Measurements from ENCODE around the gene RAP1GAP. TPM values are rescaled to one million over a fixed set of nuclear protein-coding genes. Genes with fewer than 3 reads are reported as not detected.

RAP1GAP gene
- total and polyA plus RNA-seq, 9 of the 15 experiments (the other 6 are each of a cell fraction or from before 2014, with no cell fraction given), result 0.29 to 30.2 (median 19.2) TPM

DNA sequence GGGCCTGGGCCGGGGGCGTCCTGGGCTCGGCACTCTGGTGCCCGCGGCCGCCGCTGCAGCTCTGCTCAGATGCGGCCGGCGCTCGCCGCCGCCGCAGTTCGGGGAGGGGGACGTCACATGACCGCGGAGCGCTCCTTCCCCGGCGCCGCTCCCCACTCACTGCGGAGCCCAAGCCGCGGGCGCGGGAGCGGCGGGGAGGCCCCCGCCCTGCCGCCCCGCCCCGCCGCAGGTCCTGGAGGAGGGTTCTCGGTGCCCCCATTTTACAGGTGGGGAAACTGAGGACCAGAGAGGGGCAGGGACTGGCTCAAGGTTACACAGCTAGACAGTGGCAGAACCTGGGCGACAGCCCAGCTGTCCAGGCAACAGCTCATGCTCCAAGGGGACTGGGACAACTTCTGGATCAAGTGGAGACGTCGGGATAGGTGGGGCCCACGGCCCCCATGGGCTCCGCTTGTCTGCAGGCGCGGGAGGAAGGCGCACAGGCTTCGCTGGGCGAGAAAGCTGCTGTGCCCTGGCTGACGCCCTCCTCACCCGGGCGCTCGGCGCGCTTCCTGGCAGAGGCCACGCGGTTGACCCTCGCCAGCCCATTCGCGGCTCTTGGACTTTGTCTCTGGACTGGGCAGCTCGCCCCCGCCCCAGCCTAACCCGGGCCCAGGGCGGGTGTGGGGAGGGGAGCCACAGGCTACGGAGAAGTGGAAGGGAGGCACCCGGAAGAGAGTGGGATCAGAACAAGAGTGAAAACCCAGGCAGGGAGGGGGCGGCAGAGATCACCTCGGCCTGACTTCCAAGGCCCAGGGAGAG lies at the start of gene RAP1GAP (continued):
- TF ChIP-seq SIRT6 (IDR thresholded peaks at IDR 0.05; ENCODE audit: low read depth, low read length), result no peak
- TF ChIP-seq, protein P1, sequence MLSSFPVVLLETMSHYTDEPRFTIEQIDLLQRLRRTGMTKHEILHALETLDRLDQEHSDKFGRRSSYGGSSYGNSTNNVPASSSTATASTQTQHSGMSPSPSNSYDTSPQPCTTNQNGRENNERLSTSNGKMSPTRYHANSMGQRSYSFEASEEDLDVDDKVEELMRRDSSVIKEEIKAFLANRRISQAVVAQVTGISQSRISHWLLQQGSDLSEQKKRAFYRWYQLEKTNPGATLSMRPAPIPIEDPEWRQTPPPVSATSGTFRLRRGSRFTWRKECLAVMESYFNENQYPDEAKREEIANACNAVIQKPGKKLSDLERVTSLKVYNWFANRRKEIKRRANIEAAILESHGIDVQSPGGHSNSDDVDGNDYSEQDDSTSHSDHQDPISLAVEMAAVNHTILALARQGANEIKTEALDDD (IDR thresholded peaks at IDR 0.05), result no peak
- peak; percentile 99 for TF ChIP-seq RBM25 (IDR thresholded peaks at IDR 0.05; ENCODE audit: low read depth, low read length, severe bottlenecking)
- TF ChIP-seq DMBX1 (CRISPR knock-in tag; IDR thresholded peaks at IDR 0.05; ENCODE audit: borderline replicate concordance), result peak; percentile 29
- no peak for TF ChIP-seq SMARCB1 (IDR thresholded peaks at IDR 0.05; ENCODE audit: insufficient read length, low read depth)
- 0 out of 2 replicates have a peak, but pooled peaks have one; percentile 13 for TF ChIP-seq ZNF764 (CRISPR knock-in tag; IDR thresholded peaks at IDR 0.05; ENCODE audit: low read depth)
- no peak for TF ChIP-seq TFAM (CRISPR knock-in tag; conservative IDR thresholded peaks at IDR 0.05)
- TF ChIP-seq NR1H2 (CRISPR knock-in tag; IDR thresholded peaks at IDR 0.05), result peak; percentile 98
- 0 out of 2 replicates have a peak, but pooled peaks have one; percentile 28 for TF ChIP-seq LARP7 (IDR thresholded peaks at IDR 0.05)
- no peak for TF ChIP-seq SMAD2 (IDR thresholded peaks at IDR 0.05; ENCODE audit: low read depth, low read length)
- peak; percentile 86 for TF ChIP-seq RBFOX2 (IDR thresholded peaks at IDR 0.05; ENCODE audit: low read depth, low read length)
- no peak for TF ChIP-seq JUN (IDR thresholded peaks at IDR 0.05; ENCODE audit: borderline replicate concordance, low read depth, low read length)
- TF ChIP-seq JUN (CRISPR knock-in tag; IDR thresholded peaks at IDR 0.05; ENCODE audit: borderline replicate concordance), result 0 out of 2 replicates have a peak, but pooled peaks have one; percentile 39
- TF ChIP-seq, protein P2, sequence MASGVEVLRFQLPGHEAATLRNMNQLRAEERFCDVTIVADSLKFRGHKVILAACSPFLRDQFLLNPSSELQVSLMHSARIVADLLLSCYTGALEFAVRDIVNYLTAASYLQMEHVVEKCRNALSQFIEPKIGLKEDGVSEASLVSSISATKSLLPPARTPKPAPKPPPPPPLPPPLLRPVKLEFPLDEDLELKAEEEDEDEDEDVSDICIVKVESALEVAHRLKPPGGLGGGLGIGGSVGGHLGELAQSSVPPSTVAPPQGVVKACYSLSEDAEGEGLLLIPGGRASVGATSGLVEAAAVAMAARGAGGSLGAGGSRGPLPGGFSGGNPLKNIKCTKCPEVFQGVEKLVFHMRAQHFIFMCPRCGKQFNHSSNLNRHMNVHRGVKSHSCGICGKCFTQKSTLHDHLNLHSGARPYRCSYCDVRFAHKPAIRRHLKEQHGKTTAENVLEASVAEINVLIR (CRISPR knock-in tag; IDR thresholded peaks at IDR 0.05), result 0 out of 2 replicates have a peak, but pooled peaks have one; percentile 16
- no peak for TF ChIP-seq TCF7L2 (IDR thresholded peaks at IDR 0.05; ENCODE audit: low read depth, low read length)
- TF ChIP-seq, protein P3, sequence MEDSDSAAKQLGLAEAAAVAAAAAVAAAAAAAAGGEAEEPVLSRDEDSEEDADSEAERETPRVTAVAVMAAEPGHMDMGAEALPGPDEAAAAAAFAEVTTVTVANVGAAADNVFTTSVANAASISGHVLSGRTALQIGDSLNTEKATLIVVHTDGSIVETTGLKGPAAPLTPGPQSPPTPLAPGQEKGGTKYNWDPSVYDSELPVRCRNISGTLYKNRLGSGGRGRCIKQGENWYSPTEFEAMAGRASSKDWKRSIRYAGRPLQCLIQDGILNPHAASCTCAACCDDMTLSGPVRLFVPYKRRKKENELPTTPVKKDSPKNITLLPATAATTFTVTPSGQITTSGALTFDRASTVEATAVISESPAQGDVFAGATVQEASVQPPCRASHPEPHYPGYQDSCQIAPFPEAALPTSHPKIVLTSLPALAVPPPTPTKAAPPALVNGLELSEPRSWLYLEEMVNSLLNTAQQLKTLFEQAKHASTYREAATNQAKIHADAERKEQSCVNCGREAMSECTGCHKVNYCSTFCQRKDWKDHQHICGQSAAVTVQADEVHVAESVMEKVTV (CRISPR knock-in tag; IDR thresholded peaks at IDR 0.05), result no peak
- TF ChIP-seq, protein P4, sequence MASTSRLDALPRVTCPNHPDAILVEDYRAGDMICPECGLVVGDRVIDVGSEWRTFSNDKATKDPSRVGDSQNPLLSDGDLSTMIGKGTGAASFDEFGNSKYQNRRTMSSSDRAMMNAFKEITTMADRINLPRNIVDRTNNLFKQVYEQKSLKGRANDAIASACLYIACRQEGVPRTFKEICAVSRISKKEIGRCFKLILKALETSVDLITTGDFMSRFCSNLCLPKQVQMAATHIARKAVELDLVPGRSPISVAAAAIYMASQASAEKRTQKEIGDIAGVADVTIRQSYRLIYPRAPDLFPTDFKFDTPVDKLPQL (IDR thresholded peaks at IDR 0.05; ENCODE audit: extremely low read depth, insufficient read length), result no peak
- no peak for TF ChIP-seq HLTF (IDR thresholded peaks at IDR 0.05)
- TF ChIP-seq, protein P5, sequence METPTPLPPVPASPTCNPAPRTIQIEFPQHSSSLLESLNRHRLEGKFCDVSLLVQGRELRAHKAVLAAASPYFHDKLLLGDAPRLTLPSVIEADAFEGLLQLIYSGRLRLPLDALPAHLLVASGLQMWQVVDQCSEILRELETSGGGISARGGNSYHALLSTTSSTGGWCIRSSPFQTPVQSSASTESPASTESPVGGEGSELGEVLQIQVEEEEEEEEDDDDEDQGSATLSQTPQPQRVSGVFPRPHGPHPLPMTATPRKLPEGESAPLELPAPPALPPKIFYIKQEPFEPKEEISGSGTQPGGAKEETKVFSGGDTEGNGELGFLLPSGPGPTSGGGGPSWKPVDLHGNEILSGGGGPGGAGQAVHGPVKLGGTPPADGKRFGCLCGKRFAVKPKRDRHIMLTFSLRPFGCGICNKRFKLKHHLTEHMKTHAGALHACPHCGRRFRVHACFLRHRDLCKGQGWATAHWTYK (CRISPR knock-in tag; IDR thresholded peaks at IDR 0.05), result peak; percentile 73; the same call in 1 of the 2 replicates
- no peak for TF ChIP-seq NCOR1 (IDR thresholded peaks at IDR 0.05)
- TF ChIP-seq RB1 (IDR thresholded peaks at IDR 0.05; ENCODE audit: low read depth), result peak; percentile 91
- TF ChIP-seq RAD21 (CRISPR knock-in tag; conservative IDR thresholded peaks at IDR 0.05 in 1 of 2, IDR thresholded peaks at IDR 0.05 in 1 of 2), result peak; percentile 34 to 62
- no peak for TF ChIP-seq TEAD2 (tag; IDR thresholded peaks at IDR 0.05)

All from K562 (cell line).